Liver (tissue), 9 donors: ENCODE results near the gene TWF2. TPM values are rescaled to one million over a fixed set of nuclear protein-coding genes. Genes with fewer than 3 reads are reported as not detected.

ENCODE experiments used
- DNase-seq: peaks from one replicate; pipeline ENCODE4 v3.0.0-alpha.2; 2017; ENCODE audit warnings: low spot score
- H3K27ac ChIP-seq, 2 donors: one replicate each; pipeline ENCODE4 v1.7.0; 2013; ENCODE audit warnings: inconsistent platforms in 2 of 2, low read length in 2 of 2, control low read depth in 1 of 2, low read depth in 1 of 2, mild to moderate bottlenecking in 1 of 2
- H3K27me3 ChIP-seq, 4 donors: one replicate each; pipeline versions ENCODE4 v1.6.1 to v1.7.0; 2013; ENCODE audit warnings: low read length in 3 of 4, inconsistent platforms in 1 of 4, mild to moderate bottlenecking in 1 of 4, moderate library complexity in 1 of 4; ENCODE audit not compliant: control insufficient read depth in 4 of 4, insufficient read depth in 4 of 4
- H3K36me3 ChIP-seq, 4 donors: one replicate each; pipeline versions ENCODE4 v1.6.1 to v1.7.0; 2013; ENCODE audit warnings: low read length in 3 of 4, mild to moderate bottlenecking in 3 of 4, low read depth in 1 of 4, moderate library complexity in 1 of 4; ENCODE audit not compliant: control insufficient read depth in 4 of 4, insufficient read depth in 3 of 4
- H3K4me1 ChIP-seq, 4 donors: one replicate each; pipeline versions ENCODE4 v1.6.1 to v1.7.0; 2013; ENCODE audit warnings: low read length in 3 of 4, mild to moderate bottlenecking in 3 of 4, moderate library complexity in 1 of 4; ENCODE audit not compliant: control insufficient read depth in 4 of 4, insufficient read depth in 4 of 4
- H3K4me3 ChIP-seq, 3 donors: one replicate each; pipeline versions ENCODE4 v1.6.1 to v1.7.0; 2013; ENCODE audit warnings: low read length in 3 of 3, control low read depth in 1 of 3, low read depth in 1 of 3, mild to moderate bottlenecking in 1 of 3
- H3K9ac ChIP-seq, 2 donors: one replicate each; pipeline ENCODE4 v1.7.0; 2013; ENCODE audit warnings: low read length in 2 of 2, mild to moderate bottlenecking in 2 of 2, moderate library complexity in 2 of 2, control low read depth in 1 of 2, low read depth in 1 of 2
- H3K9me3 ChIP-seq, 4 donors: one replicate each; pipeline versions ENCODE4 v1.6.1 to v1.7.0; 2013; ENCODE audit warnings: low read length in 3 of 4; ENCODE audit not compliant: control insufficient read depth in 4 of 4
- ATF3 ChIP-seq: IDR thresholded peaks from 2 replicates; pipeline ENCODE4 v1.6.1; 2016; ENCODE audit warnings: antibody characterized with exemption
- CTCF ChIP-seq: fragments of 150-350 bp; IDR thresholded peaks from 2 replicates; pipeline ENCODE4 v1.5.1; 2017; ENCODE audit warnings: improper control_type of control experiment, low read depth, low read length; ENCODE audit not compliant: missing input control
- EGR1 ChIP-seq, 2 donors: IDR thresholded peaks; 2 replicates each; pipeline ENCODE4 v1.6.1; 2016 to 2018; ENCODE audit warnings: antibody characterized with exemption in 2 of 2, low read depth in 2 of 2
- FOXA1 ChIP-seq: IDR thresholded peaks from 2 replicates; pipeline ENCODE4 v1.6.1; 2016; ENCODE audit warnings: antibody characterized with exemption
- FOXA2 ChIP-seq: IDR thresholded peaks from 2 replicates; pipeline ENCODE4 v1.6.1; 2016; ENCODE audit warnings: antibody characterized with exemption
- GABPA ChIP-seq, 2 donors: IDR thresholded peaks in 1 of 2; conservative IDR thresholded peaks in 1 of 2; 2 replicates each; pipeline ENCODE4 v1.6.1; 2016; ENCODE audit warnings: antibody characterized with exemption in 2 of 2, mild to moderate bottlenecking in 1 of 2, moderate library complexity in 1 of 2
- HNF4A ChIP-seq, 2 donors: conservative IDR thresholded peaks; 2 replicates each; pipeline ENCODE4 v1.6.1; 2016; ENCODE audit warnings: antibody characterized with exemption in 2 of 2, mild to moderate bottlenecking in 2 of 2
- HNF4G ChIP-seq: IDR thresholded peaks from 2 replicates; pipeline ENCODE4 v1.6.1; 2016; ENCODE audit warnings: antibody characterized with exemption
- JUND ChIP-seq, 2 donors: IDR thresholded peaks; 2 replicates each; pipeline ENCODE4 v1.6.1; 2016; ENCODE audit warnings: antibody characterized with exemption in 2 of 2
- MAX ChIP-seq: IDR thresholded peaks from 2 replicates; pipeline ENCODE4 v1.6.1; 2016; ENCODE audit warnings: antibody characterized with exemption
- NR2F2 ChIP-seq: IDR thresholded peaks from 2 replicates; pipeline ENCODE4 v1.6.1; 2016; ENCODE audit warnings: antibody characterized with exemption
- RAD21 ChIP-seq, 2 donors: IDR thresholded peaks; 2 replicates each; pipeline ENCODE4 v1.6.1; 2016; ENCODE audit warnings: antibody characterized with exemption in 2 of 2, mild to moderate bottlenecking in 2 of 2
- REST ChIP-seq: IDR thresholded peaks from 2 replicates; pipeline ENCODE4 v1.6.1; 2016; ENCODE audit warnings: antibody characterized with exemption, mild to moderate bottlenecking
- RXRA ChIP-seq, 2 donors: IDR thresholded peaks; 2 replicates each; pipeline ENCODE4 v1.6.1; 2017 to 2018; ENCODE audit warnings: antibody characterized with exemption in 2 of 2, mild to moderate bottlenecking in 1 of 2
- SP1 ChIP-seq: IDR thresholded peaks from 2 replicates; pipeline ENCODE4 v1.6.1; 2018; ENCODE audit warnings: antibody characterized with exemption, mild to moderate bottlenecking
- TAF1 ChIP-seq: conservative IDR thresholded peaks from 2 replicates; pipeline ENCODE4 v1.6.1; 2016; ENCODE audit warnings: antibody characterized with exemption, mild to moderate bottlenecking
- YY1 ChIP-seq: IDR thresholded peaks from 2 replicates; pipeline ENCODE4 v1.6.1; 2016; ENCODE audit warnings: antibody characterized with exemption, mild to moderate bottlenecking
- ZBTB33 ChIP-seq: IDR thresholded peaks from 2 replicates; pipeline ENCODE4 v1.6.1; 2016; ENCODE audit warnings: antibody characterized with exemption
- WGBS: extraction: QIAGEN DNeasy Blood & Tissue Kit; methylation state at CpG from one replicate; pipeline ENCODE4 v1.1.7; 2013; 5-methylcytosine and 5-hydroxymethylcytosine counted together
- polyA plus RNA-seq, 2 donors: library from polyadenylated mRNA; stranded (reverse) in 1 of 2; unstranded in 1 of 2; fragments of 200-250 nt in 1 of 2; fragments of >200 nt in 1 of 2; fragmentation: Nextera tagmentation in 1 of 2; extraction: Ambion mirVana in 1 of 2; gene quantifications; one replicate each; pipeline versions ENCODE4 v1.2.1 to v1.2.3, GENCODE V29; 2013 to 2015
- total RNA-seq, 2 donors: library from RNA; depleted of rRNA; stranded (reverse); fragments of >200 nt; gene quantifications; one replicate each; pipeline ENCODE4 v1.2.3, GENCODE V29; 2014
- donor health status: healthy.
- donor health status: healthy.
- donor health status: healthy.
- donor health status: healthy.
- donor health status: healthy.

TWF2 gene
- total and polyA plus RNA-seq, 4 donors: 12.0 to 26.3 (median 17.6) TPM

- no peak overlapping the region for H3K9ac ChIP-seq
- no peak for DNase-seq
- peaks cover 0 to 34% (median 16%) of the 10 kb centered on the region in 4 donors for H3K4me1 ChIP-seq
- peaks cover 12 to 33% (median 29%) of the 10 kb centered on the region in 4 donors for H3K36me3 ChIP-seq
- TF ChIP-seq HNF4G (no peak), FOXA2 (no peak), ATF3 (no peak), RAD21 (IDR thresholded peaks at IDR 0.05) (no peak), TAF1 (no peak), RXRA (IDR thresholded peaks at IDR 0.05) (no peak), GABPA (IDR thresholded peaks at IDR 0.05 in 1 of 2, conservative IDR thresholded peaks at IDR 0.05 in 1 of 2) (no peak), HNF4A (conservative IDR thresholded peaks at IDR 0.05) (no peak), MAX (no peak)
- 77% methylated on average over 10 of the region's 10 CpGs for WGBS
- no peaks in the 10 kb centered on the region for H3K27me3 ChIP-seq
- peak overlapping the region; percentile 75 to 78 for H3K27ac ChIP-seq
- H3K4me3 ChIP-seq: no peak overlapping the region
- H3K9me3 ChIP-seq: no peaks in the 10 kb centered on the region
Measured at GRCh38 chr3:52217409-52217805, 21.6 kb downstream of the TWF2 start.

GRCh38 chr3:52216585-52217408, 22.2 kb downstream of the TWF2 start:
- Histone ChIP-seq H3K27ac (peak overlapping the region; percentile 75 to 78), H3K4me1 (peaks cover 0 to 40% (median 19%) of the 10 kb centered on the region in 4 donors), H3K27me3 (no peaks in the 10 kb centered on the region), H3K9me3 (no peaks in the 10 kb centered on the region), H3K4me3 (no peak overlapping the region), H3K9ac (no peak overlapping the region), H3K36me3 (peaks cover 17 to 39% (median 35%) of the 10 kb centered on the region in 4 donors)
- no peak for DNase-seq
- no peak for TF ChIP-seq REST
- peak; percentile 4 for TF ChIP-seq CTCF
- TF ChIP-seq YY1: peak; percentile 58
- no peak for TF ChIP-seq FOXA2
- peak in 1 of 2 donors; percentile 32 for TF ChIP-seq GABPA (IDR thresholded peaks at IDR 0.05 in 1 of 2, conservative IDR thresholded peaks at IDR 0.05 in 1 of 2)
- peak in 1 of 2 donors; percentile 38 for TF ChIP-seq EGR1 (IDR thresholded peaks at IDR 0.05; ENCODE audit: low read depth in 2 of 2)
- TF ChIP-seq HNF4G: no peak
- peak; percentile 8 for TF ChIP-seq ATF3
- TF ChIP-seq MAX: peak; percentile 72
- TF ChIP-seq RAD21 (IDR thresholded peaks at IDR 0.05): peak; percentile 2 to 11
- TF ChIP-seq FOXA1: no peak
- TF ChIP-seq TAF1: no peak
- peak; percentile 67 for TF ChIP-seq SP1
- peak; percentile 85 to 91 for TF ChIP-seq JUND (IDR thresholded peaks at IDR 0.05)
- peak; percentile 84 to 93 for TF ChIP-seq RXRA (IDR thresholded peaks at IDR 0.05)
- no peak for TF ChIP-seq ZBTB33
- peak; percentile 79 for TF ChIP-seq NR2F2
- TF ChIP-seq HNF4A (conservative IDR thresholded peaks at IDR 0.05): peak; percentile 62 to 74
- WGBS: 29% methylated on average over 13 of the region's 13 CpGs
